ENCODE results near the gene SPNS2.

SPNS2 gene

GRCh38 chr17:4551796-4552525 lies 53.3 kb downstream of the SPNS2 start:
- no peak for DNase-seq

DNA sequence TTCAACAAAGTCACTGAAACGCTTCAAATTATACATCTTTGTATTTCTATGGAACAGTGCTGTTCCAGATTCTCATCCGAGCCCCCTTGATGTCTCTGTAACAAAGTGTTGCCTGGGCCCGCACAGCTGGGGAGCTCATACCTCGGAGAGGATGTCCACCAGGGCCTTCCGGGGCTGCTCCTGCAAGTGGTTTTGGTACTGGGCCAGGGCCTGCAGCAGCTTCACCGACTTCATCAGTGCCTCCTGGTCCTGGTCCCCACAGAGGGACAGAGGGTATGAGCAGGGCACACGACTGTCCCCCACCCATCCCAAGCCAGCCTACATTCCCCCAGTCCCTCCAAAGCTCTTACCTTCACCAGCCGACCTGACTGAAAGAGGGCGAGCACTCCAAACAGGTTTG lies 55.0 kb downstream of the SPNS2 start:
- DNase-seq = no peak

DNA sequence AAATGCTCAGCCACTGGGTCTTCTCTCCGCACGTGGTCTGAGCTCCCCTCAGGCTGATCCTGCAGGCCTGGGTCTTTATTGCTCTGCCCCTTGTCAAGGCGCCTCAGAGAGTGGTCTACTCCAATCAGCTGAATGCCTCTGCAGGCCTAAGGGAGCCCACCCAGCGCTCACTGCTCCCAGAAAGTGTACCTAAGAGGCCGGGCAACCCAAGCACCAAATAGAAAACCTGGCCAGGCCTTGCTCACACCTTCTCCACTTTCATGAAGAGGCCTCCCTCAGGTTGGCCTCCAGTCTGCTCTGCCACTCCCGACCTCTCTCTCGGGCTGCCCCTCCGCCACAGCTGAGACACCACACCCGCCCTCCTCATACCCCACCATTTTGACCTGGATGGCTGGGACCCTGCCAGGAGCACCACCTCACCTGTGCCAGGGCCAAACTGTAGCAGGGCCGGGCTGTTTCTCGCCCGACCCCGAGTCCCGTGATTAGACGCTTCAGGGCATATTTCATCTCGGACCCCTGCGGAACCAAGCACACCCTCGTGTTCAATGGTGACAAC lies 55.8 kb downstream of the SPNS2 start:
- DNase-seq = no peak

GRCh38 chr17:4554997-4555799 lies 56.5 kb downstream of the SPNS2 start, which contains the start of gene MYBBP1A:
Gene MYBBP1A (minus strand): TSS chr17:4555384. CDS start chr17:4555324, 60 bp downstream.
- DNase-seq = peak; percentile 98 to 99

DNA sequence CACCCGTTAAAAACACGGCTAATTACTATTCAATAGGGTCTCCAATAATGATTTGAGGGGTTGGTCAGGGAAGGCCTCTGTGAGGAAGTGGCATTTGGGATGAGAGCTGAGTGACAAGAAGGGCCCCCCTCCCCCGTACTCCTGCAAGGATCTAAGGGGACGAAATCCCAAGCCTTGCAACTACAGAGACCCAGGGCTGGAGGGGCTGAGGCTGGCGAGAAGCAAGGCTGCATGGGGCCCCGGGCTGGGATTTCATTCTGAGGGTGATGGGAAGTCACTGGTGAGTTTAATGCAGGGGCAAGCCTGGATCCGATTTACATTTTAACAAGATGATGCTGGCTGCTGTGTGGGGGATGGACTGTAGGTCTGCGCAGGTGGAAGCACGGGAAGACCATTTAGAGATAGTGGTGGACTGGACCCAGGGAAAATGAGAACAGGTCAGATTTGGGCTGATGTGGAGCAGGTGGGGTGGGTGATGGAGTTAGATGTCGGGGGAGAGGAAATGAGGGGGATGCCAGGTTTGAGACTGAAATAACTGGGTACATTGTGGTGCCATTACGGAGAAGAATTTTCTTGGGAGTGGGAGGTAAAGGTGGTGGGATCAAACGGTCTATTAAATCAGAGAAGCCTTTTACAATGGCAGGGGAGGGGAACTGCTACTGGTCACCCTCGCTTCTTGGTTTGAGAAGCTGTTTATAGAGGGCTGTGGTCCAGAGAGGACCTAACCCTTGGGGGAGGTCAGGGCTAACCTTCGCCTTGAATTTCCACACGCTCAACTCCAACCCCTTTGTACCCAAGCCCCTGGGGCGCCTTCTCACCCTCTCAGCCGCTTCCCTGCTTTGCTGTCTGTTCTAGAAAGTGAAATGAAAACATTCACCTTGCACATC lies 57.4 kb downstream of the SPNS2 start:
- no peak for DNase-seq

DNA sequence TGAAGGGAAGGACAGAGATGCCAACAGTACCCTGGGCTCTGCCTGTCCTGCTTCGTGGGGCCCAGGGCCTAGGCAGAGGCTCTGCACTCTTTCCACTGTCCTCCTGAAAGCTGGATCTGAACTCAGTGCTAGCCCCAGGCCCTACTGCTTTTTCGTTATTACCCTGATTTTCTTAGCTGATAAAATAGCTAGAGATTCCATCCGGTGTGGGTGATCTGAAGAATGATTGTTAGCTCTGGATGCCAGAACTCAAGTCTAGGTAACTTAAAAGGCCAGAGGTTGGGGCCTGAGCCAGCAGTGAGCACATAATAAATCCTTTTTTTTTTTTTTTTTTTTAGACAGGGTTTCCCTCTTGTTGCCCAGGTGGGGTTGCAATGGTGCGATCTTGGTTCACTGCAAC lies 58.3 kb downstream of the SPNS2 start:
- DNase-seq = no peak

- no peak for DNase-seq
These were observed 59.1 kb downstream of the SPNS2 start for GRCh38 chr17:4557626-4558346.

GRCh38 chr17:4558347-4558971 lies 59.8 kb downstream of the SPNS2 start:
- no peak for DNase-seq

- DNase-seq = no peak
These were observed 60.6 kb downstream of the SPNS2 start for GRCh38 chr17:4559139-4559791.

DNA sequence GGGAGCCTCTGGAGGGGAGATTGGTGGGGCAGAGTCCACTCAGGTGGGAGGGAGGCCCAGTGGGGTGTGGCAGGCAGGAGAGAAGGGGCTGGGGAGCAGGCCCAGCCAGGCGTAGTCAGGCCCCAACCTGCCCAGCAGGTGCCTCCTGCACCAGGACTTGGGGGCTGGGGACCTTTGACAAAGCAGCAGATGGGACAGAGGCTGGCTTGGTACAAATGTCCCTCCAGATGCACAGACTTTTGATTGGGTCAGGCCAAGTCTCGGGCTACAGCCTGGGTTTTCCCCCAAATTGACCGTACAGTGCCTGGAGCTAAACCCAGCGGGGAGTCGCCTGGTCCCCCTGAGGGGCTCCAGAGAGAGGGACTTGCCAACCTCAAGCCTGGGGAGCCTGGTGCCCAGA lies 61.3 kb downstream of the SPNS2 start:
- no peak for DNase-seq

DNA sequence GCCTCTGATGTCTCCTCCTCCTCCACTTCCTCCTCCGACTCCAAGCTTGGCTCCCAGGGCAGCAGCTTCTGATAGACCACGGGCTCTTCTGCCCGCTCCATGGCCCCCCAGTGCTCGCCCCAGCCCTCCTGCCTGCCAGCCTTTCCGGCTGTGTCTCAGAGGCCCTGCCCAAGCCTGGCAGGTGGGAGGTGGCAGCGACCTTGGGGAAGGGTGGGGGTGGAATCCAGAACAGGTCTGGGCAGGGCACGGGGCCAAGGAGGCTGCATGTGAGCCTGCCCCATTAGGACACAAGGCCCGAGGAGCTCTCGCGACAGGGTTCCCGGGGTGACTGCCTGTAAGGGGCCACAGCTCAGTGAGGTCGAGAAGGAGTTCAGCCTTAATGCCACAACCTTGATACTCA lies 61.7 kb downstream of the SPNS2 start, which contains the start of gene GGT6:
GGT6 (minus strand) TSS at position 157 of the 400 bp plus-strand sequence; CDS start at position 101, 56 bp downstream.
- DNase-seq = no peak

GRCh38 chr17:4560837-4561256 lies 62.2 kb downstream of the SPNS2 start:
- no peak for DNase-seq

DNA sequence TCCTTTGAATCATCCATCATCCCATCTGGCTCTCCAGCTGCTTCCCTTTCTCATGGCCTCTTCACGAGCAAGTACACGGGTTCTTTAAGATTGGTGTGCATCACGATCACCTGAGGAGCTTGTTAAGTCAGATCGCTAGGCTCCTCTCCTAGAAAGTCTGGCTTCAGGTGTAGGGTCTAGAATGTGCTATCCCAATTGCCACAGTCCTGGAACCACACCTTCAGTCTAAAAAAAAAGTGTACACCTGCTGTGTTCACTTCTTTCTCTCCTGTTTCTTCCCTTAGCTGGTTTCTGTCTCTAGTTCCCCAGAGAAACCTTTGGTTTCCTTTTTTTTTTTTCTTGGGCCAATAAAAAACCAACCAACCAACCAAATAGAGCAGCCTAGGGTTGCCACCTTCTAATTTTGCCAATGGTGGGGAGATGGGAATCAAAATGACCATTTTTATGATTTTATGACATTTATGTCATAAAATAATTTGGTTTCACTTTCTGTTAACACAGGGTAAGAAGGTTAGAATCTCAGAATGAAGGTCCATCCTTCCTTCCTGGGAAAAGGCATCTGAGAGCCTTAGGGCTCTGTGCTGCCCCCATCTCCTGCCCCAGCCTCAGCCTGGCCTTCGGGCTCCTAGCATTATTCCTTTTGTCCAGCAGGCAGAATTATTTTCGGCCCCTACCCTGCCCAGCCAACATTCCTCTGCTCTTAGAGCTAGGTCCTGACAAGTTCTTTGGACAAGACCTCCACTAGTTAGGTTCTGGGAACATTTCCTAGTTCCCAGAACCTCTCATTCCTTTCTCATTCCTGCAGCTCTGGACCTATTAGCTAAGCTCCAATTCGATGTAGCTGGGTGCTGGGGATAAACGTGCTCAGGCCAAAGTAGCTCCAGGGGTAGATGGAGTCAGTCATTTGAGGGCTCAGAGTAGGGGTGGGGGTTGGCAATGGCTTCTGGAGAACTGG lies 63.6 kb downstream of the SPNS2 start:
- DNase-seq = no peak

GRCh38 chr17:4565209-4566141 lies 66.8 kb downstream of the SPNS2 start:
- DNase-seq = peak; percentile 76 to 84

DNA sequence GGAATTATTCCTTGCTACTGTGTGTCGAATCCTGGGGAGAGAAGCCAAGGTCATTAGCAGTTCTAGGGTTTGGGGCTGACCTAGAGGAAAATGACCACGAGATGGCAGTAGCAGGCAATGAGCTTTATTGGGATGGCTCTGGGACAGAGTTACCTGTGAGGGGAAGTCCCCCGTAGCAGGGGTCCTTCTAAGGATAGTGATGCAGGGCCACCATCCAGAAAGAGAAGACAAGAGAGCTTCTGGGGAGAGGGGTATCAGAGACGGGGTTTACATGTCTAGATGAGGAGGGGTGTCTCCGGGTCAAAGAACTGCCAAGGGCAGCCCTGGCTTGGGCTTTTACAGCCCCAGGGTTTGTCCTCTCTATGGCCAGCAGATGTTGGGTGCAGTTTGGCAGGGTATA lies 68.1 kb downstream of the SPNS2 start:
- DNase-seq = peak; percentile 53 to 60

- no peak for DNase-seq
These were observed 70.9 kb downstream of the SPNS2 start for GRCh38 chr17:4569591-4569990.

DNA sequence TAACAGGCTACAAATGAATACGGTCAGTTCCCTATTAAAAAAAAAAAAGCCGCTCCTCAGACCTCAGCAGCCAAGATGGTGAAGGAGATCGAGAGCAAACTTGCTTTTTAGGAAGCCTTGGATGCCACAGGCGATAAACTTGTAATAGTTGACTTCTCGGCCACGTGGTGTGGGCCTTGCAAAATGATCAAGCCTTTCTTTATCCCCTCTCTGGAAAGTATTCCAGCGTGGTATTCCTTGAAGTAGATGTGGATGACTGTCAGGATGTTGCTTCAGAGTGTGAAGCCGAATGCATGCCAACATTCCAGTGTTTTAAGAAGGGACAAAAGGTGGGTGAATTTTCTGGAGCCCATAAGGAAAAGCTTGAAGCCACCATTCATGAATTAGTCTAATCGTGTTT lies 73.5 kb downstream of the SPNS2 start:
- DNase-seq = no peak

GRCh38 chr17:4573115-4573514 lies 74.4 kb downstream of the SPNS2 start:
- no peak for DNase-seq

All from inflammatory macrophage (primary cell).